ENCODE results near the gene KISS1.

GRCh38 chr1:204171751-204172178, 24.5 kb downstream of the KISS1 start:
- TF ChIP-seq EZH2phosphoT487 (IDR thresholded peaks at IDR 0.05; ENCODE audit: borderline replicate concordance, low read depth) (no peak), CTCF (IDR thresholded peaks at IDR 0.05) (no peak), NFIC (IDR thresholded peaks at IDR 0.05; ENCODE audit: borderline replicate concordance) (no peak), MAX (IDR thresholded peaks at IDR 0.05; ENCODE audit: low read depth) (no peak), RCOR1 (IDR thresholded peaks at IDR 0.05; ENCODE audit: low read length) (no peak)

Measured in SK-N-SH (cell line).